ENCODE data around the gene HBEGF. TPM values are rescaled to one million over a fixed set of nuclear protein-coding genes. Genes with fewer than 3 reads are reported as not detected.

HBEGF gene
- total RNA-seq, 1 donor from 2014 or later, result 17.1 TPM

- H3K9me3 Mint-ChIP-seq, result no peaks in the 10 kb centered on the region
- H3K4me3 Mint-ChIP-seq (ENCODE audit: low read depth), result no peak overlapping the region
- peaks cover 4% of the 10 kb centered on the region for H3K27me3 Mint-ChIP-seq (ENCODE audit: low read depth)
- intact Hi-C loops (cut with micrococcal nuclease), result no loop called here
- H3K27ac Mint-ChIP-seq, result no peak overlapping the region
- no peak for DNase-seq (ENCODE audit: low spot score)
- no peaks in the 10 kb centered on the region for H3K36me3 Mint-ChIP-seq (ENCODE audit: low read depth)
- H3K4me1 Mint-ChIP-seq (ENCODE audit: low read depth), result peaks cover 11% of the 10 kb centered on the region
Observed at GRCh38 chr5:140324041-140324600, 22.3 kb downstream of the HBEGF start.

- DNase-seq (ENCODE audit: low spot score), result no peak
- Mint-ChIP-seq H3K27ac (no peak overlapping the region), H3K4me3 (ENCODE audit: low read depth) (no peak overlapping the region), H3K9me3 (no peaks in the 10 kb centered on the region), H3K36me3 (ENCODE audit: low read depth) (no peaks in the 10 kb centered on the region), H3K27me3 (ENCODE audit: low read depth) (peaks cover 4% of the 10 kb centered on the region), H3K4me1 (ENCODE audit: low read depth) (peaks cover 11% of the 10 kb centered on the region)
- intact Hi-C loops (cut with micrococcal nuclease), result no loop called here
Observed at GRCh38 chr5:140322751-140323731, 23.4 kb downstream of the HBEGF start.

GRCh38 chr5:140321796-140322195 is 24.6 kb downstream of the HBEGF start:
- H3K27me3 Mint-ChIP-seq (ENCODE audit: low read depth), result peaks cover 2% of the 10 kb centered on the region
- intact Hi-C loops (cut with micrococcal nuclease), result no loop called here
- H3K4me1 Mint-ChIP-seq (ENCODE audit: low read depth), result peaks cover 11% of the 10 kb centered on the region
- H3K9me3 Mint-ChIP-seq, result no peaks in the 10 kb centered on the region
- no peak for DNase-seq (ENCODE audit: low spot score)
- no peak overlapping the region for H3K4me3 Mint-ChIP-seq (ENCODE audit: low read depth)
- no peaks in the 10 kb centered on the region for H3K36me3 Mint-ChIP-seq (ENCODE audit: low read depth)
- H3K27ac Mint-ChIP-seq, result no peak overlapping the region

GRCh38 chr5:140319833-140320232 is 26.6 kb downstream of the HBEGF start:
- Mint-ChIP-seq H3K27me3 (ENCODE audit: low read depth) (peaks cover 2% of the 10 kb centered on the region), H3K27ac (no peak overlapping the region), H3K4me1 (ENCODE audit: low read depth) (peaks cover 7% of the 10 kb centered on the region), H3K4me3 (ENCODE audit: low read depth) (no peak overlapping the region), H3K36me3 (ENCODE audit: low read depth) (no peaks in the 10 kb centered on the region), H3K9me3 (no peaks in the 10 kb centered on the region)
- intact Hi-C loops (cut with micrococcal nuclease), result no loop called here
- DNase-seq (ENCODE audit: low spot score), result no peak

- DNase-seq (ENCODE audit: low spot score), result no peak
- intact Hi-C loops (cut with micrococcal nuclease), result no loop called here
- Mint-ChIP-seq H3K4me1 (ENCODE audit: low read depth) (no peaks in the 10 kb centered on the region), H3K27me3 (ENCODE audit: low read depth) (peaks cover 2% of the 10 kb centered on the region), H3K36me3 (ENCODE audit: low read depth) (no peaks in the 10 kb centered on the region), H3K4me3 (ENCODE audit: low read depth) (no peak overlapping the region), H3K9me3 (no peaks in the 10 kb centered on the region), H3K27ac (no peak overlapping the region)
Observed at GRCh38 chr5:140318792-140319191, 27.6 kb downstream of the HBEGF start.

- H3K27ac Mint-ChIP-seq, result no peak overlapping the region
- DNase-seq (ENCODE audit: low spot score), result no peak
- H3K4me1 Mint-ChIP-seq (ENCODE audit: low read depth), result no peaks in the 10 kb centered on the region
- no peak overlapping the region for H3K4me3 Mint-ChIP-seq (ENCODE audit: low read depth)
- intact Hi-C loops (cut with micrococcal nuclease), result no loop called here
- H3K36me3 Mint-ChIP-seq (ENCODE audit: low read depth), result no peaks in the 10 kb centered on the region
- no peaks in the 10 kb centered on the region for H3K9me3 Mint-ChIP-seq
- H3K27me3 Mint-ChIP-seq (ENCODE audit: low read depth), result peaks cover 2% of the 10 kb centered on the region
Observed at GRCh38 chr5:140317859-140318258, 28.5 kb downstream of the HBEGF start.

- intact Hi-C loops (cut with micrococcal nuclease), result no loop called here
- no peak for DNase-seq (ENCODE audit: low spot score)
- Mint-ChIP-seq H3K4me1 (ENCODE audit: low read depth) (peaks cover 11% of the 10 kb centered on the region), H3K27me3 (ENCODE audit: low read depth) (peaks cover 18% of the 10 kb centered on the region), H3K36me3 (ENCODE audit: low read depth) (no peaks in the 10 kb centered on the region), H3K4me3 (ENCODE audit: low read depth) (no peak overlapping the region), H3K9me3 (no peaks in the 10 kb centered on the region), H3K27ac (no peak overlapping the region)
Observed at GRCh38 chr5:140312791-140313189, 33.6 kb downstream of the HBEGF start.

GRCh38 chr5:140312067-140312790 is 34.2 kb downstream of the HBEGF start:
- intact Hi-C loops (cut with micrococcal nuclease), result no loop called here
- H3K4me3 Mint-ChIP-seq (ENCODE audit: low read depth), result no peak overlapping the region
- peaks cover 11% of the 10 kb centered on the region for H3K4me1 Mint-ChIP-seq (ENCODE audit: low read depth)
- DNase-seq (ENCODE audit: low spot score), result no peak
- no peaks in the 10 kb centered on the region for H3K9me3 Mint-ChIP-seq
- H3K27me3 Mint-ChIP-seq (ENCODE audit: low read depth), result peaks cover 16% of the 10 kb centered on the region
- no peaks in the 10 kb centered on the region for H3K36me3 Mint-ChIP-seq (ENCODE audit: low read depth)
- no peak overlapping the region for H3K27ac Mint-ChIP-seq

GRCh38 chr5:140311011-140311467 is 35.4 kb downstream of the HBEGF start:
- no peaks in the 10 kb centered on the region for H3K9me3 Mint-ChIP-seq
- intact Hi-C loops (cut with micrococcal nuclease), result no loop called here
- peaks cover 18% of the 10 kb centered on the region for H3K27me3 Mint-ChIP-seq (ENCODE audit: low read depth)
- H3K36me3 Mint-ChIP-seq (ENCODE audit: low read depth), result no peaks in the 10 kb centered on the region
- no peak overlapping the region for H3K4me3 Mint-ChIP-seq (ENCODE audit: low read depth)
- DNase-seq (ENCODE audit: low spot score), result no peak
- H3K27ac Mint-ChIP-seq, result no peak overlapping the region
- peaks cover 11% of the 10 kb centered on the region for H3K4me1 Mint-ChIP-seq (ENCODE audit: low read depth)

GRCh38 chr5:140310434-140310833 is 36.0 kb downstream of the HBEGF start:
- Mint-ChIP-seq H3K4me1 (ENCODE audit: low read depth) (peaks cover 11% of the 10 kb centered on the region), H3K27ac (no peak overlapping the region), H3K9me3 (no peaks in the 10 kb centered on the region), H3K36me3 (ENCODE audit: low read depth) (no peaks in the 10 kb centered on the region), H3K4me3 (ENCODE audit: low read depth) (no peak overlapping the region), H3K27me3 (ENCODE audit: low read depth) (peaks cover 20% of the 10 kb centered on the region)
- intact Hi-C loops (cut with micrococcal nuclease), result no loop called here
- DNase-seq (ENCODE audit: low spot score), result no peak

GRCh38 chr5:140309706-140310249 is 36.6 kb downstream of the HBEGF start:
- Mint-ChIP-seq H3K9me3 (no peaks in the 10 kb centered on the region), H3K27me3 (ENCODE audit: low read depth) (peaks cover 23% of the 10 kb centered on the region), H3K4me3 (ENCODE audit: low read depth) (no peak overlapping the region), H3K27ac (no peak overlapping the region), H3K36me3 (ENCODE audit: low read depth) (no peaks in the 10 kb centered on the region), H3K4me1 (ENCODE audit: low read depth) (peaks cover 11% of the 10 kb centered on the region)
- intact Hi-C loops (cut with micrococcal nuclease), result no loop called here
- DNase-seq (ENCODE audit: low spot score), result no peak

- peaks cover 8% of the 10 kb centered on the region for H3K36me3 Mint-ChIP-seq (ENCODE audit: low read depth)
- peaks cover 20% of the 10 kb centered on the region for H3K27me3 Mint-ChIP-seq (ENCODE audit: low read depth)
- no peak for DNase-seq (ENCODE audit: low spot score)
- no peaks in the 10 kb centered on the region for H3K9me3 Mint-ChIP-seq
- intact Hi-C loops (cut with micrococcal nuclease), result no loop called here
- no peak overlapping the region for H3K27ac Mint-ChIP-seq
- no peak overlapping the region for H3K4me3 Mint-ChIP-seq (ENCODE audit: low read depth)
- peaks cover 21% of the 10 kb centered on the region for H3K4me1 Mint-ChIP-seq (ENCODE audit: low read depth)
Observed at GRCh38 chr5:140305471-140305870, 40.9 kb downstream of the HBEGF start.
